Esophagus squamous epithelium (tissue), 4 donors: ENCODE results near the gene OR2V2.

Experiments
- POLR2A ChIP-seq, 4 donors: fragments of 450-650 bp; IDR thresholded peaks; one replicate each; pipeline ENCODE4 v1.6.1; 2017; ENCODE audit warnings: antibody characterized with exemption in 4 of 4, mild to moderate bottlenecking in 4 of 4, moderate library complexity in 3 of 4
- TF ChIP-seq, protein P1 (sequence below), 6 experiments: fragments of 450-650 bp in 4 of 6; fragments of 200-600 bp in 2 of 6; sonication (generic) in 2 of 6; IDR thresholded peaks; one replicate each; pipeline ENCODE4 v1.5.1; 2016 to 2019; ENCODE audit warnings: antibody characterized with exemption in 6 of 6, mild to moderate bottlenecking in 4 of 6, moderate library complexity in 4 of 6

DNA sequence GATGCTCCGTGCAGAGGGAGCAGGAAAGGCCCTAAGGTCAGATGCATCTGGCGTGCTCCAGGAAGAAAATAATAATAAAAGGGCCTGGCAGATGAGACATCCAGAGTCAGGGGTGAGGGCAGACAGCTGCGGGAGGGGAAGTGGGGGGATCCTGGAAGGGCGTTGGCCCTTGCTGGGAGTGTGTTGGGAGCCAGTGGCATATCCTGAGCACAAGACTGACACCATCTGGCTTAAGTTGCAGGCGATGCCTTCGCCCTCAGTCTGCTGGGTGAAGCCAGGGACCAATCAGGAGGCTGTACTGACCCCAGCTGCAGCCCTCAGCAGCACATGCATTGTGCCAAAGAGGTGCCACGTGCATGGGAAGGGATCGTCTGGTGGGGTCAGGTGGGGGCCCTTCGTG, 3.8 kb downstream of the OR2V2 start:
- TF ChIP-seq, protein P1, sequence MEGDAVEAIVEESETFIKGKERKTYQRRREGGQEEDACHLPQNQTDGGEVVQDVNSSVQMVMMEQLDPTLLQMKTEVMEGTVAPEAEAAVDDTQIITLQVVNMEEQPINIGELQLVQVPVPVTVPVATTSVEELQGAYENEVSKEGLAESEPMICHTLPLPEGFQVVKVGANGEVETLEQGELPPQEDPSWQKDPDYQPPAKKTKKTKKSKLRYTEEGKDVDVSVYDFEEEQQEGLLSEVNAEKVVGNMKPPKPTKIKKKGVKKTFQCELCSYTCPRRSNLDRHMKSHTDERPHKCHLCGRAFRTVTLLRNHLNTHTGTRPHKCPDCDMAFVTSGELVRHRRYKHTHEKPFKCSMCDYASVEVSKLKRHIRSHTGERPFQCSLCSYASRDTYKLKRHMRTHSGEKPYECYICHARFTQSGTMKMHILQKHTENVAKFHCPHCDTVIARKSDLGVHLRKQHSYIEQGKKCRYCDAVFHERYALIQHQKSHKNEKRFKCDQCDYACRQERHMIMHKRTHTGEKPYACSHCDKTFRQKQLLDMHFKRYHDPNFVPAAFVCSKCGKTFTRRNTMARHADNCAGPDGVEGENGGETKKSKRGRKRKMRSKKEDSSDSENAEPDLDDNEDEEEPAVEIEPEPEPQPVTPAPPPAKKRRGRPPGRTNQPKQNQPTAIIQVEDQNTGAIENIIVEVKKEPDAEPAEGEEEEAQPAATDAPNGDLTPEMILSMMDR (IDR thresholded peaks at IDR 0.05) = no peak
- TF ChIP-seq POLR2A (IDR thresholded peaks at IDR 0.05) = no peak
